Karpas-422 (cell line): ENCODE results near the gene TIAM1. TPM values are rescaled to one million over a fixed set of nuclear protein-coding genes. Genes with fewer than 3 reads are reported as not detected.
A peak's percentile ranks its signal among the peaks of the same experiment; 100 is the strongest.

Experiments used
- DNase-seq: peaks from one replicate; pipeline ENCODE4 v3.0.0-alpha.2; 2015
- H2AFZ ChIP-seq: fragments of 200-600 bp; sonication (generic); 2 replicates; pipeline ENCODE4 v1.6.1; 2014; ENCODE audit warnings: antibody characterized with exemption, low read length, mixed read lengths
- H3K27ac ChIP-seq: fragments of 200-600 bp; sonication (generic); 2 replicates; pipeline ENCODE4 v1.5.1; 2014; ENCODE audit warnings: mild to moderate bottlenecking, low read length, moderate library complexity
- H3K27me3 ChIP-seq: fragments of 200-600 bp; sonication (generic); 2 replicates; pipeline ENCODE4 v1.6.1; 2014; ENCODE audit warnings: low read length, mixed read lengths
- H3K36me3 ChIP-seq: fragments of 200-600 bp; sonication (generic); 2 replicates; pipeline ENCODE4 v1.6.1; 2014; ENCODE audit warnings: low read length, mixed read lengths; ENCODE audit not compliant: insufficient read depth
- H3K4me1 ChIP-seq: fragments of 200-600 bp; sonication (generic); 2 replicates; pipeline ENCODE4 v1.6.1; 2014; ENCODE audit warnings: mild to moderate bottlenecking, low read length, mixed read lengths
- H3K4me2 ChIP-seq: fragments of 200-600 bp; sonication (generic); 2 replicates; pipeline ENCODE4 v1.6.1; 2014; ENCODE audit warnings: low read length, low read depth, mild to moderate bottlenecking; ENCODE audit not compliant: poor library complexity, severe bottlenecking
- H3K4me3 ChIP-seq: fragments of 200-600 bp; sonication (generic); 2 replicates; pipeline ENCODE4 v1.5.1; 2014; ENCODE audit warnings: mild to moderate bottlenecking, antibody characterized with exemption, low read length, mixed read lengths
- H3K79me2 ChIP-seq: fragments of 200-600 bp; sonication (generic); 2 replicates; pipeline ENCODE4 v1.6.1; 2014; ENCODE audit warnings: mild to moderate bottlenecking, low read length, mixed read lengths
- H3K9ac ChIP-seq: fragments of 200-600 bp; sonication (generic); 2 replicates; pipeline ENCODE4 v1.6.0; 2014; ENCODE audit warnings: low read length
- H3K9me2 ChIP-seq: fragments of 200-600 bp; sonication (generic), shearing (Covaris generic); replicated peaks from 2 replicates; pipeline ENCODE4 v1.6.0; 2014; ENCODE audit warnings: mild to moderate bottlenecking, low read length, moderate library complexity; ENCODE audit not compliant: insufficient read depth
- H3K9me3 ChIP-seq: fragments of 300-700, 200-600 bp; sonication (generic); 2 replicates; pipeline ENCODE4 v1.6.1; 2014; ENCODE audit warnings: low read length, mixed read lengths
- H4K20me1 ChIP-seq: fragments of 200-600 bp; sonication (generic); 2 replicates; pipeline ENCODE4 v1.6.1; 2014; ENCODE audit warnings: mild to moderate bottlenecking, antibody characterized with exemption, low read length, low read depth; ENCODE audit not compliant: insufficient read depth
- total RNA-seq: library from RNA; depleted of rRNA; stranded (reverse); fragments of >200 nt; shearing (Covaris generic); gene quantifications from 2 replicates; pipeline ENCODE4 v1.2.3, GENCODE V29; 2014; ENCODE audit warnings: low replicate concordance

TIAM1 gene
- total RNA-seq, 1 experiment from 2014 or later = 0.63 TPM

DNA sequence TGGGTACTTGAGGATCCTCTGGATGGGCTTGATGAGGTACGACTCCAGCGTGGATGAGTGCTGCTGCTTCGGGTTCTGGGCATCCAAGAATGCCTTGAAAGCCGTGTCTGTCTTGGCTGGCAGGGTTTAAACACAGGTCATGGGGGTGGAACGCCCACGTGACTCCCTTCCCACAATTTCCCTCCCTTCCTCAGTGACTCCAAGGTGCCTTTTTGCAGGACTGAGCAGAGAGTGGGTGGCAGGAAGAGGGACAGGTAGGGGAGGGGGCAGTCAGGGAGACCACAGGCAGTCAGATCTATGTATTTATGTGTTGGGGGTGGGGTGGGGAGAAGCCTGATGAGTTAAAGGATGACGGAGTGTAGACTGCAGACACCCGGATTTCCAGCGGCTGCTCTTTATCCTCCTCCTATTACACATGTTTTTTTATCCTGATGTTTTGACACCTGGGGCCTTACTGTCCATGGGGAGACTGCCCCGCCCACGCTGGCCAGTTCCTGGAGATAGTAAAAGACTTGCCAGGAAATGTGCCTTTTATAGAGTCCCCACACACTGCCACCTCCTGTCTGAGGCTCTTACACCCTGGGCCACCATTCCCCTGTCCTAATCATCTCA is 202.6 kb downstream of the TIAM1 start:
- Histone ChIP-seq H3K4me3 (no peak overlapping the region), H2AFZ (no peak overlapping the region), H3K36me3 (no peaks in the 10 kb centered on the region), H3K27me3 (no peaks in the 10 kb centered on the region), H3K4me1 (no peaks in the 10 kb centered on the region), H4K20me1 (no peaks in the 10 kb centered on the region), H3K27ac (no peak overlapping the region), H3K9me2 (no peaks in the 10 kb centered on the region), H3K79me2 (no peaks in the 10 kb centered on the region), H3K9me3 (no peaks in the 10 kb centered on the region), H3K9ac (no peak overlapping the region), H3K4me2 (no peak overlapping the region)
- no peak for DNase-seq

- H2AFZ ChIP-seq = no peak overlapping the region
- H3K9me2 ChIP-seq = no peaks in the 10 kb centered on the region
- no peaks in the 10 kb centered on the region for H3K79me2 ChIP-seq
- H3K4me1 ChIP-seq = no peaks in the 10 kb centered on the region
- no peaks in the 10 kb centered on the region for H4K20me1 ChIP-seq
- no peak overlapping the region for H3K27ac ChIP-seq
- no peak overlapping the region for H3K4me2 ChIP-seq
- no peaks in the 10 kb centered on the region for H3K27me3 ChIP-seq
- H3K9ac ChIP-seq = no peak overlapping the region
- H3K9me3 ChIP-seq = no peaks in the 10 kb centered on the region
- H3K36me3 ChIP-seq = no peaks in the 10 kb centered on the region
- no peak overlapping the region for H3K4me3 ChIP-seq
- DNase-seq = no peak
Measured at GRCh38 chr21:31140676-31141075, 203.4 kb downstream of the TIAM1 start.

DNA sequence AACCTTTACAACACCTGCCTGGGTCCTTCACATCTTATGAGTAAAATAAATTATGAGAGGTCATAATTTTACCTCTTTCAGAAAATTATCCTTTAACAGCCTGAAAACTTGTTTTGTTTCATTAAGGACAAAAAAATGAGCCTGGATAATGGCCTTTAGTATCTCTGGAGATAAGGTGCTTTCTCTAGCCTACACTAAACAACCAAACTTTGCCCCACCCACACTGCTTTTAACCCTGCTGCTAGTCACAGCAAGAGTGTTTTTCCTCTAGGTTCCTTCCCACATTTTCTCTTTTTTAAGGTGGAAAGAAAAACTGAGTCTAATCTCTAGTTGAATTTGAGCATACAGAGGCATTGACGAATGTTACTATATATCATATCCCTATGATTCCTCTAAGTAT is 204.0 kb downstream of the TIAM1 start:
- no peaks in the 10 kb centered on the region for H3K36me3 ChIP-seq

GRCh38 chr21:31137960-31138359 is 206.1 kb downstream of the TIAM1 start:
- no peak overlapping the region for H3K27ac ChIP-seq
- H3K36me3 ChIP-seq = no peaks in the 10 kb centered on the region
- no peaks in the 10 kb centered on the region for H3K27me3 ChIP-seq
- H3K9me3 ChIP-seq = no peaks in the 10 kb centered on the region
- no peaks in the 10 kb centered on the region for H3K9me2 ChIP-seq
- H4K20me1 ChIP-seq = no peaks in the 10 kb centered on the region
- H3K4me3 ChIP-seq = no peak overlapping the region
- H2AFZ ChIP-seq = no peak overlapping the region
- no peaks in the 10 kb centered on the region for H3K79me2 ChIP-seq
- DNase-seq = no peak
- H3K9ac ChIP-seq = no peak overlapping the region
- no peaks in the 10 kb centered on the region; the same call in 1 of the 2 replicates for H3K4me1 ChIP-seq
- H3K4me2 ChIP-seq = no peak overlapping the region

More for the DNA sequence above, 204.0 kb downstream of the TIAM1 start:
- H3K9me3 ChIP-seq = no peaks in the 10 kb centered on the region
- no peaks in the 10 kb centered on the region for H3K9me2 ChIP-seq
- no peaks in the 10 kb centered on the region for H3K27me3 ChIP-seq
- H3K9ac ChIP-seq = no peak overlapping the region
- no peak overlapping the region for H3K4me2 ChIP-seq
- no peak for DNase-seq
- no peaks in the 10 kb centered on the region for H3K79me2 ChIP-seq
- H4K20me1 ChIP-seq = no peaks in the 10 kb centered on the region
- H3K4me1 ChIP-seq = no peaks in the 10 kb centered on the region
- H3K27ac ChIP-seq = no peak overlapping the region
- no peak overlapping the region for H2AFZ ChIP-seq
- no peak overlapping the region for H3K4me3 ChIP-seq

GRCh38 chr21:31136891-31137290 is 207.2 kb downstream of the TIAM1 start:
- Histone ChIP-seq H3K9ac (no peak overlapping the region), H3K9me3 (no peaks in the 10 kb centered on the region)

GRCh38 chr21:31135531-31136184 is 208.4 kb downstream of the TIAM1 start:
- Histone ChIP-seq H4K20me1 (no peaks in the 10 kb centered on the region), H3K4me3 (no peak overlapping the region), H3K9me2 (no peaks in the 10 kb centered on the region), H3K9ac (no peak overlapping the region), H3K79me2 (no peaks in the 10 kb centered on the region), H3K36me3 (no peaks in the 10 kb centered on the region), H3K4me2 (no peak overlapping the region), H3K9me3 (no peaks in the 10 kb centered on the region), H3K27ac (no peak overlapping the region), H2AFZ (no peak overlapping the region), H3K4me1 (no peaks in the 10 kb centered on the region; the same call in 1 of the 2 replicates), H3K27me3 (no peaks in the 10 kb centered on the region)
- DNase-seq = no peak

More at GRCh38 chr21:31136891-31137290, 207.2 kb downstream of the TIAM1 start:
- Histone ChIP-seq H3K27ac (no peak overlapping the region), H3K79me2 (no peaks in the 10 kb centered on the region), H3K9me2 (no peaks in the 10 kb centered on the region), H3K36me3 (no peaks in the 10 kb centered on the region), H3K4me2 (no peak overlapping the region), H4K20me1 (no peaks in the 10 kb centered on the region), H3K4me1 (no peaks in the 10 kb centered on the region; the same call in 1 of the 2 replicates), H3K27me3 (no peaks in the 10 kb centered on the region), H3K4me3 (no peak overlapping the region), H2AFZ (no peak overlapping the region)
- DNase-seq = peak; percentile 47

DNA sequence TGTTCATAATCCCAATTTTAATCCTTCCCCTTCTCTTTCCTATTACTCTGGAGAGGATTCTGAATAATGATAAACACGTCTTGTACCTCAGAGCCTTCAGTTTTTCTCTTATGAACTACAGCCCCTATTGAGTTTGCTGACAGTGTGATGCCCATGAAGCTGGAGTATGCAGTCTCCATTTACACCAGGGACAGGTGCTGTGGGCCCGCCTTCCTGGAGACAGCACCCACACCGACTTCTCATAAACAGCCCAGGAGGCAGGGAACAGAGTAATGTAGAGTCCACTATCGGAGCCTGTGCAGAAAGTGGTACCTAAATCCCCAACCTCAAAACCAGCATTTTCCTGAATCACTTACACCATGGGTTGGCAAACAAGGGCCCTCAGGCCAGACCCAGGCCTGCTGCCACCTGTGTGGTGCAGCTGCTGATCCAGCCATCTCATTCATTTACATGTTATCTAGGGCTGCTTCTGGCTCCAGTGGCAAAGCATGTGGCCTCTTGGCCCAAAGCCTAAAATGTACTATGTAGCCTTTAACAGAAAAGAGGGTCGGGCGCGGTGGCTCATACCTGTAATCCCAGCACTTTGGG is 210.7 kb downstream of the TIAM1 start:
- Histone ChIP-seq H3K27ac (no peak overlapping the region), H3K4me1 (no peaks in the 10 kb centered on the region; the same call in 1 of the 2 replicates), H3K79me2 (no peaks in the 10 kb centered on the region), H3K4me3 (no peak overlapping the region), H3K9me3 (no peaks in the 10 kb centered on the region), H3K27me3 (no peaks in the 10 kb centered on the region), H3K9me2 (no peaks in the 10 kb centered on the region), H3K4me2 (no peak overlapping the region), H3K36me3 (no peaks in the 10 kb centered on the region), H3K9ac (no peak overlapping the region), H4K20me1 (no peaks in the 10 kb centered on the region), H2AFZ (no peak overlapping the region)
- DNase-seq = no peak

- no peaks in the 10 kb centered on the region for H3K36me3 ChIP-seq
Measured at GRCh38 chr21:31132574-31133242, 211.4 kb downstream of the TIAM1 start.

More at GRCh38 chr21:31132574-31133242, 211.4 kb downstream of the TIAM1 start:
- Histone ChIP-seq H4K20me1 (no peaks in the 10 kb centered on the region), H3K27ac (no peak overlapping the region), H3K9ac (no peak overlapping the region), H3K9me2 (no peaks in the 10 kb centered on the region), H3K4me1 (no peaks in the 10 kb centered on the region; the same call in 1 of the 2 replicates), H3K4me2 (no peak overlapping the region), H3K4me3 (no peak overlapping the region), H3K27me3 (no peaks in the 10 kb centered on the region), H3K79me2 (no peaks in the 10 kb centered on the region), H3K9me3 (no peaks in the 10 kb centered on the region), H2AFZ (no peak overlapping the region)
- no peak for DNase-seq
